ENCODE data around the gene CDCP1. TPM values are rescaled to one million over a fixed set of nuclear protein-coding genes. Genes with fewer than 3 reads are reported as not detected.

CDCP1 gene
- total RNA-seq, 8 experiments from 2014 or later, result under 0.01 to 0.51 (median 0.23) TPM

- H3K4me1 ChIP-seq (replicated peaks in 1 of 2), result peaks cover 7 to 8% of the 10 kb centered on the region in 2 donors
- peak in 2 of 8 experiments; percentile 6 to 36 for ATAC-seq (replicated peaks in 6 of 8)
- in situ Hi-C loops (cut with MboI; ENCODE audit: low pct_unique_long_range_greater_than_20kb in 2 of 9, low sequenced_read_pairs in 9 of 9, unreplicated experiment in 9 of 9), result no loop called here
- no peak overlapping the region for H3K27ac ChIP-seq
- no peak overlapping the region for H3K4me3 ChIP-seq
- 0 to 57% (median 37%) methylated on average over 1 to 3 of the region's 5 CpGs; no CpG with 5 or more reads in 6 of the 10 experiments for WGBS, 10 experiments
These were observed 35.3 kb upstream of the CDCP1 start for GRCh38 chr3:45181496-45181895.

- Histone ChIP-seq H3K4me3 (no peak overlapping the region), H3K4me1 (replicated peaks in 1 of 2) (peaks cover 7 to 8% of the 10 kb centered on the region in 2 donors), H3K27ac (no peak overlapping the region)
- peak in 1 of 8 experiments; percentile 8 for ATAC-seq (replicated peaks in 6 of 8)
- in situ Hi-C loops (cut with MboI; ENCODE audit: low pct_unique_long_range_greater_than_20kb in 2 of 9, low sequenced_read_pairs in 9 of 9, unreplicated experiment in 9 of 9), result no loop called here
- 50 to 92% (median 80%) methylated on average over 1 to 5 of the region's 7 CpGs; no CpG with 5 or more reads in 5 of the 10 experiments for WGBS, 10 experiments
These were observed 34.7 kb upstream of the CDCP1 start for GRCh38 chr3:45180899-45181298.

DNA sequence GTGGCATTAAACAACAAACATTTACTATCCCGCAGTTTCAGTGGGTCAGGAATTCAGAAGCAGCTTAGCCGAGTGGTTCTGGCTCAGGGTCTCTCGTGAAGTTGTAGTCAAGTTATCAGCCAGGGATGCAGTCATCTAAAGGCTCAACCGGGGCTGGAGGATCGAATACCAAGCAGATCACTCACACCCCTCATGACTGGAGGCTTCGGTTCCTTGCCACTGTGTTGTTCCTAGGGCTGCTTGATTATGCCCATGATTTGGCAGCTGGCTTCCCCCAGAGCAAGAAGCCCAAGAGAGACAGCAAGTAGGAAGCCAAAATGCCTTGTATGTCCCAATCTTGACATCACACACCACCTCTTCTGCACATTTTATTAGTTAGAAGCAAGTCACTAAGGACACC, 33.9 kb upstream of the CDCP1 start:
- ATAC-seq (replicated peaks in 6 of 8), result no peak
- in situ Hi-C loops (cut with MboI; ENCODE audit: low pct_unique_long_range_greater_than_20kb in 2 of 9, low sequenced_read_pairs in 9 of 9, unreplicated experiment in 9 of 9), result no loop called here
- 17 to 90% (median 64%) methylated on average over 1 to 6 of the region's 6 CpGs; no CpG with 5 or more reads in 2 of the 10 experiments for WGBS, 10 experiments
- no peak overlapping the region for H3K4me3 ChIP-seq
- no peak overlapping the region for H3K27ac ChIP-seq
- H3K4me1 ChIP-seq (replicated peaks in 1 of 2), result peaks cover 7 to 8% of the 10 kb centered on the region in 2 donors

DNA sequence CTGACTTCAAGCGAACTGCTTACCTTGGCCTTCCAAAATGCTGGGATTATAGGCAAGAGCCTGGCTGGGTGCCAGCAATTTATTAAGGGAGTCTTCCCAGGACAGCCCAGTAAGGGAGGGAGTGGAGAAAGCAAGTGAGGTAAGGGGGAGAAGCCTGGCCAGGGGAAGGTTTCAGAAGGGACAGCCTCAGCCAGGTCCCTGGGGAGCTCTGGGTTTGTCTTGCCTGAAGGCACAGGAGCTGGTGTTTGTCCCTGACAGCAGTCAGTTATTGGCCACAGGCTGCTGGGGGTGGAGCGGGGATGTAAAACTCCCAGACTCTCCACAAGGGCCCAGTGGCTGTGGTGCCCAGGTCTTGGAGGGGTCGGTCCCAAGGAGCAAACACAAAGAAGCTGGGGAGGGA, 33.0 kb upstream of the CDCP1 start:
- 67 to 100% (median 80%) methylated on average over 1 to 3 of the region's 3 CpGs; no CpG with 5 or more reads in 5 of the 10 experiments for WGBS, 10 experiments
- in situ Hi-C loops (cut with MboI; ENCODE audit: low pct_unique_long_range_greater_than_20kb in 2 of 9, low sequenced_read_pairs in 9 of 9, unreplicated experiment in 9 of 9), result no loop called here

GRCh38 chr3:45178183-45179023, 32.2 kb upstream of the CDCP1 start:
- 68 to 100% (median 89%) methylated on average over 1 to 9 of the region's 13 CpGs; no CpG with 5 or more reads in 2 of the 10 experiments for WGBS, 10 experiments

More for the DNA sequence above, 33.0 kb upstream of the CDCP1 start:
- Histone ChIP-seq H3K4me1 (replicated peaks in 1 of 2) (peaks cover 7 to 8% of the 10 kb centered on the region in 2 donors), H3K27ac (no peak overlapping the region), H3K4me3 (no peak overlapping the region)
- no peak for ATAC-seq (replicated peaks in 6 of 8)

GRCh38 chr3:45176912-45177311, 30.7 kb upstream of the CDCP1 start:
- WGBS, 10 experiments, result 50 to 83% (median 70%) methylated on average over 1 to 4 of the region's 4 CpGs; no CpG with 5 or more reads in 3 of the 10 experiments
- in situ Hi-C loops (cut with MboI; ENCODE audit: low pct_unique_long_range_greater_than_20kb in 2 of 9, low sequenced_read_pairs in 9 of 9, unreplicated experiment in 9 of 9), result no loop called here
- Histone ChIP-seq H3K4me1 (replicated peaks in 1 of 2) (no peaks in the 10 kb centered on the region), H3K4me3 (no peak overlapping the region), H3K27ac (no peak overlapping the region)
- no peak for ATAC-seq (replicated peaks in 6 of 8)

More at GRCh38 chr3:45178183-45179023, 32.2 kb upstream of the CDCP1 start:
- in situ Hi-C loops (cut with MboI; ENCODE audit: low pct_unique_long_range_greater_than_20kb in 2 of 9, low sequenced_read_pairs in 9 of 9, unreplicated experiment in 9 of 9), result no loop called here
- no peak overlapping the region for H3K27ac ChIP-seq
- H3K4me1 ChIP-seq (replicated peaks in 1 of 2), result peaks cover 6 to 7% of the 10 kb centered on the region in 2 donors
- no peak for ATAC-seq (replicated peaks in 6 of 8)
- no peak overlapping the region for H3K4me3 ChIP-seq

- in situ Hi-C loops (cut with MboI; ENCODE audit: low pct_unique_long_range_greater_than_20kb in 2 of 9, low sequenced_read_pairs in 9 of 9, unreplicated experiment in 9 of 9), result no loop called here
These were observed 28.1 kb upstream of the CDCP1 start for GRCh38 chr3:45174234-45174633.

GRCh38 chr3:45173776-45174175, 27.6 kb upstream of the CDCP1 start:
- H3K4me3 ChIP-seq, result no peak overlapping the region
- no peak overlapping the region for H3K27ac ChIP-seq
- WGBS, 10 experiments, result 60 to 100% (median 89%) methylated on average over 1 of the region's 1 CpG
- no peak for ATAC-seq (replicated peaks in 6 of 8)
- in situ Hi-C loops (cut with MboI; ENCODE audit: low pct_unique_long_range_greater_than_20kb in 2 of 9, low sequenced_read_pairs in 9 of 9, unreplicated experiment in 9 of 9), result no loop called here
- H3K4me1 ChIP-seq (replicated peaks in 1 of 2), result no peaks in the 10 kb centered on the region

More at GRCh38 chr3:45174234-45174633, 28.1 kb upstream of the CDCP1 start:
- Histone ChIP-seq H3K4me3 (no peak overlapping the region), H3K27ac (no peak overlapping the region), H3K4me1 (replicated peaks in 1 of 2) (no peaks in the 10 kb centered on the region)
- 0 to 100% (median 56%) methylated on average over 1 to 2 of the region's 2 CpGs; no CpG with 5 or more reads in 1 of the 10 experiments for WGBS, 10 experiments
- ATAC-seq (replicated peaks in 6 of 8), result no peak

DNA sequence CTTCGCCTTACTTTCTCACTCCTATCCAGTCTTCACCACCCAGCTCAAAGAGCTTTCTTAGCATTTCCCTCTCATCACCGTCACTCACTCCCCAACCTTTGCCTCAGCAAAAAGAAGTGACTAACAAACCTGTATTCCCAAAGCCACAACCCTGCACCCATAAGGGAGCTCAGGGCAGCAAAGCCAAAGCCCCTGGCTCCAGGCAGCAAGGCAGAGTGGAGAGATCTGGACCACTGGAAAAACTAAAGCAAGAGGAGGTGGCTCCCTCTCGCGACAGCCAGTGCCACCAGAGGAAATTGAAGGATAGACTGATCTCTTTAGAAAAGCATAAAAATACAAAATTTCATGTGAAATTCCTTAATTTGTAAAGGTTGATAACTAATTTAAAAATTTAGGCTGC, 25.1 kb upstream of the CDCP1 start:
- WGBS, 10 experiments, result 82 to 100% (median 92%) methylated on average over 2 to 3 of the region's 4 CpGs; no CpG with 5 or more reads in 3 of the 10 experiments

GRCh38 chr3:45170096-45170495, 23.9 kb upstream of the CDCP1 start:
- Histone ChIP-seq H3K4me3 (no peak overlapping the region), H3K27ac (no peak overlapping the region), H3K4me1 (replicated peaks in 1 of 2) (peaks cover 6% of the 10 kb centered on the region in 2 donors)
- in situ Hi-C loops (cut with MboI; ENCODE audit: low pct_unique_long_range_greater_than_20kb in 2 of 9, low sequenced_read_pairs in 9 of 9, unreplicated experiment in 9 of 9), result no loop called here
- 0 to 83% (median 34%) methylated on average over 1 to 3 of the region's 3 CpGs; no CpG with 5 or more reads in 4 of the 10 experiments for WGBS, 10 experiments
- ATAC-seq (replicated peaks in 6 of 8), result no peak

More for the DNA sequence above, 25.1 kb upstream of the CDCP1 start:
- in situ Hi-C loops (cut with MboI; ENCODE audit: low pct_unique_long_range_greater_than_20kb in 2 of 9, low sequenced_read_pairs in 9 of 9, unreplicated experiment in 9 of 9), result no loop called here
- peaks cover 6% of the 10 kb centered on the region in 2 donors for H3K4me1 ChIP-seq (replicated peaks in 1 of 2)
- no peak for ATAC-seq (replicated peaks in 6 of 8)
- H3K27ac ChIP-seq, result no peak overlapping the region
- no peak overlapping the region for H3K4me3 ChIP-seq

DNA sequence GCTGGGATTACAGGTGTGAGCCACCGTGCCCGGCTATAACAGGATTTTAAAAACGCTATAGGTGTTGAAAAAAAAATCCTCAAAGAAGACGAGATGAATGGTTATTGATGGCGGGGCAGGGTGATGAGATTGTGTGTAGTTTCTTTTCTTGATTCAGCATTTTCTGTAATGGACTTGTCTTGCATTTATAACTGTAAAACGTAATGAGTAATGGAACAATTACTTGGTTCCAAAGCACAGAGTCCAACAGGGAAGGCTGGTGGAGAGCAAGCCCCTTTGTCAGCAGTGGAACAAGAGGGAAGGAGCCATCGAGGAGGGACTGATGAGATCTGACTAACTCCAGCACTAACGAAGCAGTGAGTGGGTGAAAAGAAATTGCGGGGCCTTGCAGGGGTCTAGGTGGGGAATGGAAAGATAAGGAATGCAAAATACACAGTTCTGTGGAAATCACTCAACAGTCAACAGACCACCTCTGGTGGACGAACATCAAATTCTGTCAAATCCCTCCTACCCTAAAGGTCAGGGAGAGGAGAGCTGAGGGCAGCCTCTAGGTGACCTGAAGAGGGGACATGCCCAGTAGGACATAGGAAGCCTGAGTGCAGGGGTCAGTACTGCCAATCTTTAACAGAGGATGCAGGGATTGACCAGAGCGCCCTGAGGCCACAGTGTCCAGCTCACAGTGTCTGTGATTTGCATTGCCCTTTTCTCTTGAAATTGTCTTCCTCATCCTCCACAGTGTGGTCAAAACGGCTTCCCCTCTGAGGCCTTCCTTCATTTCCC, 23.1 kb upstream of the CDCP1 start:
- Histone ChIP-seq H3K4me1 (replicated peaks in 1 of 2) (peaks cover 6% of the 10 kb centered on the region in 2 donors), H3K4me3 (no peak overlapping the region), H3K27ac (no peak overlapping the region)
- no peak for ATAC-seq (replicated peaks in 6 of 8)
- 80 to 100% (median 88%) methylated on average over 1 to 9 of the region's 12 CpGs; no CpG with 5 or more reads in 1 of the 10 experiments for WGBS, 10 experiments
- in situ Hi-C loops (cut with MboI; ENCODE audit: low pct_unique_long_range_greater_than_20kb in 2 of 9, low sequenced_read_pairs in 9 of 9, unreplicated experiment in 9 of 9), result no loop called here

- in situ Hi-C loops (cut with MboI; ENCODE audit: low pct_unique_long_range_greater_than_20kb in 2 of 9, low sequenced_read_pairs in 9 of 9, unreplicated experiment in 9 of 9), result no loop called here
- no peak overlapping the region for H3K4me3 ChIP-seq
- no peak overlapping the region for H3K27ac ChIP-seq
- peaks cover 6% of the 10 kb centered on the region in 2 donors for H3K4me1 ChIP-seq (replicated peaks in 1 of 2)
- ATAC-seq (replicated peaks in 6 of 8), result no peak
- 59 to 100% (median 77%) methylated on average over 2 to 4 of the region's 4 CpGs; no CpG with 5 or more reads in 1 of the 10 experiments for WGBS, 10 experiments
These were observed 22.3 kb upstream of the CDCP1 start for GRCh38 chr3:45168451-45168850.
